IMR-90 (cell line): ENCODE data around the gene ACSS3. TPM values are rescaled to one million over a fixed set of nuclear protein-coding genes. Genes with fewer than 3 reads are reported as not detected.

Experiments used
- ATAC-seq: fragments of 200-7000 bp; cut with Tn5 transposase; 2 replicates; pipeline ENCODE4 v1.9.1; 2020; ENCODE audit warnings: low read depth, mild to moderate bottlenecking, moderate library complexity
- BruUV-seq: library from RNA; stranded (reverse); fragments of 400-500 nt; replicated peaks from 2 replicates; lab custom pipeline; 2021; lab: Mats Ljungman, UMichigan
- CTCF ChIA-PET: fragments of 300-600 bp; formaldehyde crosslinking; extraction: SDS; loops from one replicate; lab custom pipeline; 2021; ENCODE audit warnings: antibody characterized with exemption; lab: Yijun Ruan, JAX
- POLR2A ChIA-PET: fragments of 300-600 bp; sonication (Branson Sonifier 250); formaldehyde crosslinking; loops from one replicate; lab custom pipeline; 2022; ENCODE audit warnings: antibody characterized with exemption; ENCODE audit not compliant: unreplicated experiment; lab: Charles Lee
- DNase-seq: peaks from one replicate; pipeline ENCODE4 v3.0.0; 2013
- H2AFZ ChIP-seq: replicated peaks from 2 replicates; pipeline ENCODE3; 2013; ENCODE audit warnings: low read length, mild to moderate bottlenecking; ENCODE audit not compliant: poor library complexity
- H2AK5ac ChIP-seq: 2 replicates; pipeline ENCODE4 v1.6.1; 2013; ENCODE audit warnings: low read depth, low read length, inconsistent platforms
- H2AK9ac ChIP-seq: replicated peaks from 2 replicates; pipeline ENCODE3; 2013; ENCODE audit warnings: mild to moderate bottlenecking, low read depth, low read length, moderate library complexity; ENCODE audit not compliant: poor library complexity
- H2BK120ac ChIP-seq: 2 replicates; pipeline ENCODE4 v1.6.1; 2013; ENCODE audit warnings: low read depth, low read length, inconsistent platforms
- H2BK15ac ChIP-seq: 3 replicates; pipeline ENCODE4 v1.6.1; 2013; ENCODE audit warnings: low read depth, low read length, inconsistent platforms
- H2BK20ac ChIP-seq: 2 replicates; pipeline ENCODE4 v1.6.1; 2013; ENCODE audit warnings: low read depth, mild to moderate bottlenecking, inconsistent platforms, low read length, moderate library complexity
- H2BK5ac ChIP-seq: 2 replicates; pipeline ENCODE4 v1.6.1; 2013; ENCODE audit warnings: mild to moderate bottlenecking, low read depth, low read length, inconsistent platforms; ENCODE audit not compliant: poor library complexity, severe bottlenecking
- H3K14ac ChIP-seq: replicated peaks from 2 replicates; pipeline ENCODE4 v1.6.1; 2013; ENCODE audit warnings: low read depth, low read length, inconsistent platforms
- H3K18ac ChIP-seq: 2 replicates; pipeline ENCODE4 v1.6.1; 2013; ENCODE audit warnings: low read depth, low read length, control low read depth
- H3K23ac ChIP-seq: 2 replicates; pipeline ENCODE4 v1.6.1; 2013; ENCODE audit warnings: low read depth, low read length, inconsistent platforms
- H3K27ac ChIP-seq: 2 replicates; pipeline ENCODE4 v1.5.1; 2013; ENCODE audit warnings: mild to moderate bottlenecking, control low read depth, low read length; ENCODE audit not compliant: insufficient read depth
- H3K27me3 ChIP-seq: 2 replicates; pipeline ENCODE4 v1.6.1; 2013; ENCODE audit warnings: low read length; ENCODE audit not compliant: control insufficient read depth, insufficient read depth
- H3K36me3 ChIP-seq: 2 replicates; pipeline ENCODE4 v1.6.1; 2013; ENCODE audit warnings: low read length, mixed read lengths; ENCODE audit not compliant: control insufficient read depth, insufficient read depth
- H3K4ac ChIP-seq: 2 replicates; pipeline ENCODE4 v1.6.1; 2013; ENCODE audit warnings: low read depth, low read length, inconsistent platforms
- H3K4me1 ChIP-seq: 2 replicates; pipeline ENCODE4 v1.6.1; 2013; ENCODE audit warnings: low read length, mixed read lengths; ENCODE audit not compliant: control insufficient read depth, insufficient read depth
- H3K4me2 ChIP-seq: 2 replicates; pipeline ENCODE4 v1.6.1; 2013; ENCODE audit warnings: low read depth, mild to moderate bottlenecking, control low read depth, low read length, moderate library complexity
- H3K4me3 ChIP-seq: 2 replicates; pipeline ENCODE4 v1.5.1; 2013; ENCODE audit warnings: low read depth, mild to moderate bottlenecking, control low read depth, low read length, moderate library complexity; ENCODE audit not compliant: insufficient read depth
- H3K56ac ChIP-seq: 2 replicates; pipeline ENCODE4 v1.6.1; 2013; ENCODE audit warnings: low read length, inconsistent platforms; ENCODE audit not compliant: insufficient read depth; ENCODE audit errors: extremely low read depth
- H3K79me1 ChIP-seq, 2 experiments: 2 replicates each; pipeline ENCODE4 v1.6.1; 2013; ENCODE audit warnings: low read length in 2 of 2, inconsistent platforms in 1 of 2, low read depth in 1 of 2
- H3K9ac ChIP-seq: 2 replicates; pipeline ENCODE4 v1.6.1; 2013; ENCODE audit warnings: low read depth, low read length, control low read depth
- H3K9me1 ChIP-seq: 2 replicates; pipeline ENCODE4 v1.6.1; 2013; ENCODE audit warnings: low read length, inconsistent platforms; ENCODE audit not compliant: insufficient read depth
- H3K9me3 ChIP-seq: 2 replicates; pipeline ENCODE4 v1.6.1; 2013; ENCODE audit warnings: low read length; ENCODE audit not compliant: control insufficient read depth, insufficient read depth
- H4K20me1 ChIP-seq: 2 replicates; pipeline ENCODE4 v1.6.1; 2013; ENCODE audit warnings: low read length, inconsistent platforms; ENCODE audit not compliant: insufficient read depth
- H4K5ac ChIP-seq: 2 replicates; pipeline ENCODE4 v1.6.1; 2013; ENCODE audit warnings: mild to moderate bottlenecking, low read depth, low read length, control low read depth
- H4K8ac ChIP-seq, 2 experiments: 2 replicates each; pipeline ENCODE4 v1.6.1; 2013; ENCODE audit warnings: low read depth in 2 of 2, low read length in 2 of 2, control low read depth in 1 of 2, inconsistent platforms in 1 of 2
- H4K91ac ChIP-seq: 2 replicates; pipeline ENCODE4 v1.6.1; 2013; ENCODE audit warnings: low read depth, low read length, inconsistent platforms; ENCODE audit not compliant: insufficient read depth
- CHD1 ChIP-seq: IDR thresholded peaks from 2 replicates; pipeline ENCODE4 v1.6.1; 2012; ENCODE audit warnings: low read depth, low read length, improper control_type of control experiment
- ELK1 ChIP-seq: fragments of 150-350 bp; IDR thresholded peaks from 2 replicates; pipeline ENCODE4 v1.6.1; 2016; ENCODE audit warnings: low read depth, mild to moderate bottlenecking, low read length, moderate library complexity, borderline replicate concordance
- MAFK ChIP-seq: IDR thresholded peaks from 2 replicates; pipeline ENCODE4 v1.6.1; 2012; ENCODE audit warnings: low read depth, low read length, improper control_type of control experiment
- MXI1 ChIP-seq: IDR thresholded peaks from 2 replicates; pipeline ENCODE4 v1.6.1; 2012; ENCODE audit warnings: low read depth, mild to moderate bottlenecking, low read length, moderate library complexity, borderline replicate concordance
- NFE2L2 ChIP-seq: fragments of 150-350 bp; IDR thresholded peaks from 2 replicates; pipeline ENCODE4 v1.6.1; 2016; ENCODE audit warnings: low read depth, mild to moderate bottlenecking, low read length
- RCOR1 ChIP-seq: IDR thresholded peaks from 2 replicates; pipeline ENCODE4 v1.6.1; 2012; ENCODE audit warnings: mild to moderate bottlenecking, low read length, improper control_type of control experiment; ENCODE audit not compliant: insufficient replicate concordance
- SMC3 ChIP-seq: fragments of 150-350 bp; IDR thresholded peaks from 2 replicates; pipeline ENCODE4 v1.6.1; 2016; ENCODE audit warnings: low read depth, mild to moderate bottlenecking, antibody characterized with exemption, low read length, moderate library complexity
- USF2 ChIP-seq: fragments of 150-350 bp; IDR thresholded peaks from 2 replicates; pipeline ENCODE4 v1.6.1; 2017; ENCODE audit warnings: mild to moderate bottlenecking, antibody characterized with exemption, low read length, low read depth
- WGBS, 2 experiments: methylation state at CpG; one replicate each; pipeline versions ENCODE4 v1.1.5 to v1.1.7; 2013; ENCODE audit warnings: missing lambda C conversion rate in 2 of 2; ENCODE audit not compliant: insufficient read length in 1 of 2; ENCODE audit errors: extremely low coverage in 2 of 2; 5-methylcytosine and 5-hydroxymethylcytosine counted together
- dilution Hi-C: fragments of 300-500 bp; cut with HindIII; formaldehyde crosslinking; loops from one replicate; pipeline ENCODE4 v1.14.3; 2018; ENCODE audit warnings: low sequenced_read_pairs; ENCODE audit not compliant: unreplicated experiment
- in situ Hi-C: fragments of 300-500 bp; cut with MboI; formaldehyde crosslinking; loops from 3 replicates; pipeline ENCODE4 v1.14.3; 2019; ENCODE audit warnings: low sequenced_read_pairs, inconsistent platforms, mixed read lengths
- intact Hi-C: fragments of 100-400 bp; cut with micrococcal nuclease; formaldehyde crosslinking; loops from 2 replicates; pipeline ENCODE4 v1.10.0; 2022
- polyA plus RNA-seq, 3 experiments: library from polyadenylated mRNA; depleted of rRNA; stranded (reverse); fragments of >200 nt; gene quantifications; 2 replicates each; pipeline ENCODE4 v1.2.3, GENCODE V29; 2012; ENCODE audit warnings: low replicate concordance in 1 of 3
- total RNA-seq: library from RNA; depleted of rRNA; stranded (reverse); fragments of >200 nt; gene quantifications from 2 replicates; pipeline ENCODE4 v1.2.3, GENCODE V29; 2012

The ACSS3 gene
- total and polyA plus RNA-seq, 2 of the 4 experiments (the other 2 are of a cell fraction), result 0.84 to 2.0 TPM

- Histone ChIP-seq H4K8ac (no peak overlapping the region), H3K9me1 (0 out of 2 replicates have a peak, but pooled peaks cover 3% of the 10 kb centered on the region), H4K5ac (no peak overlapping the region), H3K27ac (no peak overlapping the region), H2BK20ac (no peak overlapping the region), H3K4me1 (peaks cover 2% of the 10 kb centered on the region; the same call in 1 of the 2 replicates), H3K9me3 (no peaks in the 10 kb centered on the region), H3K4me2 (no peak overlapping the region), H2AK5ac (no peak overlapping the region), H3K4me3 (no peak overlapping the region), H2AK9ac (no peak overlapping the region), H4K20me1 (no peaks in the 10 kb centered on the region), H3K23ac (no peak overlapping the region), H3K9ac (no peak overlapping the region), H3K14ac (no peak overlapping the region), H2AFZ (no peak overlapping the region), H3K36me3 (no peaks in the 10 kb centered on the region), H3K79me1 (no peaks in the 10 kb centered on the region), H3K56ac (no peak overlapping the region), H2BK5ac (no peak overlapping the region), H3K27me3 (no peaks in the 10 kb centered on the region; the same call in 1 of the 2 replicates), H3K4ac (no peak overlapping the region), H2BK120ac (no peak overlapping the region), H4K91ac (no peak overlapping the region), H3K18ac (no peak overlapping the region), H2BK15ac (no peak overlapping the region)
- dilution Hi-C loops (no loop called here), intact Hi-C loops (no loop called here), in situ Hi-C loops (no loop called here)
- ATAC-seq, result no peak
- WGBS, 2 experiments, result no CpG with 5 or more reads among the region's 1 CpG
- TF ChIP-seq USF2, result no peak
- no peak for TF ChIP-seq MAFK
- TF ChIP-seq CHD1, result no peak
- no peak for TF ChIP-seq SMC3
- TF ChIP-seq MXI1, result no peak
- TF ChIP-seq RCOR1, result no peak
- TF ChIP-seq ELK1, result no peak
- no peak for TF ChIP-seq NFE2L2
- POLR2A ChIA-PET, result no interaction called here
- BruUV-seq, result no TSS peak
- CTCF ChIA-PET, result no interaction called here
- DNase-seq, result no peak
Observed at GRCh38 chr12:81081726-81082125, 3.8 kb downstream of the ACSS3 start.
